DND-41 (cell line): Measurements from ENCODE around the gene PAWR.

ENCODE experiments used
- CTCF ChIP-seq: IDR thresholded peaks from 2 replicates; pipeline ENCODE4 v1.5.1; 2012; ENCODE audit warnings: borderline replicate concordance, low read length, moderate library complexity, mild to moderate bottlenecking; ENCODE audit not compliant: poor library complexity, severe bottlenecking; ENCODE audit errors: extremely low read depth
- EZH2 ChIP-seq: IDR thresholded peaks from 3 replicates; pipeline ENCODE4 v1.6.1; 2012; ENCODE audit warnings: borderline replicate concordance, low read depth, mild to moderate bottlenecking, moderate library complexity, low read length, inconsistent platforms; ENCODE audit not compliant: severe bottlenecking

GRCh38 chr12:79547044-79547734, 143.6 kb downstream of the PAWR start:
- TF ChIP-seq CTCF (no peak), EZH2 (no peak)
